GM23248 (cell line): ENCODE measurements around the gene STRADA.

ENCODE experiments used
- EZH2 ChIP-seq: fragments of 200-600 bp; sonication (generic); IDR thresholded peaks from 2 replicates; pipeline ENCODE4 v1.6.1; 2018; ENCODE audit warnings: antibody characterized with exemption, mild to moderate bottlenecking; ENCODE audit not compliant: insufficient read depth, poor library complexity, severe bottlenecking
- EZH2phosphoT487 ChIP-seq: fragments of 200-600 bp; sonication (generic); IDR thresholded peaks from 2 replicates; pipeline ENCODE4 v1.6.1; 2018; ENCODE audit warnings: antibody characterized with exemption, moderate library complexity, mild to moderate bottlenecking, low read depth; ENCODE audit not compliant: insufficient read depth

DNA sequence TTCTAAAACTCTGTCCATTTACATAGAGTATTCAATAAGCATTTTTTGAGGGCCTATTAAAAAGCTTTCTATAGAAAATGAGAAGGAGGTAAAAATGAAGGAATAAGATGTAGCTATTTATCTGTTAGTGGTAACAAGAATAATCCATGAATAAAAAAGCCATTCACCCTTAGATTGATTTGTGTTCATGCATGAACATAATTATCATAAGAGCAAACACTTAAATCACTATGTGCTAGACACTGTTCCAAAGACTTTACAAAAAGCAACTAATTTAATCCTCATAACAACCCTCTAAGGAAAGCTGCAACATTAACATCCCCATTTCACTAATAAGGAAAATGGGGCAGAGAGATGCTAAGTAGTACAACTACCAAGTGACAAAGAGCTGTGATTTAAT is 25.2 kb upstream of the STRADA start:
- TF ChIP-seq EZH2phosphoT487 (no peak), EZH2 (no peak)
